Panc1 (cell line): ENCODE data around the gene AP3S2. TPM values are rescaled to one million over a fixed set of nuclear protein-coding genes. Genes with fewer than 3 reads are reported as not detected.

Source experiments
- ATAC-seq: fragments of 200-7000 bp; cut with Tn5 transposase; 2 replicates; pipeline ENCODE4 v1.9.1; 2020; ENCODE audit warnings: mild to moderate bottlenecking, moderate library complexity
- BruUV-seq: library from RNA; stranded (reverse); fragments of 400-500 nt; replicated peaks from 2 replicates; lab custom pipeline; 2021; lab: Mats Ljungman, UMichigan
- CTCF ChIA-PET: fragments of 300-600 bp; sonication (Branson Sonifier 250); formaldehyde crosslinking; loops from one replicate; lab custom pipeline; 2022; ENCODE audit warnings: antibody characterized with exemption; lab: Charles Lee
- POLR2A ChIA-PET: fragments of 300-600 bp; sonication (Branson Sonifier 250); formaldehyde crosslinking; loops from one replicate; lab custom pipeline; 2022; ENCODE audit warnings: antibody characterized with exemption; lab: Charles Lee
- DNase-seq: peaks from one replicate; pipeline ENCODE4 v3.0.0-alpha.2; 2010; ENCODE audit warnings: low read depth, low spot score
- H3K27ac ChIP-seq: 2 replicates; pipeline ENCODE4 v1.5.1; 2011; ENCODE audit warnings: mild to moderate bottlenecking, low read length, inconsistent platforms
- H3K27me3 ChIP-seq: fragments of 200-500 bp; sonication (Bioruptor generic); 2 replicates; pipeline ENCODE4 v1.6.0; 2014; ENCODE audit warnings: low read length, inconsistent platforms; ENCODE audit not compliant: control insufficient read depth, insufficient read depth
- H3K36me3 ChIP-seq: fragments of 200-500 bp; sonication (Bioruptor generic); 2 replicates; pipeline ENCODE4 v1.5.1; 2014; ENCODE audit warnings: inconsistent platforms, mild to moderate bottlenecking, low read length, moderate library complexity; ENCODE audit not compliant: control insufficient read depth, insufficient read depth
- H3K4me1 ChIP-seq: 2 replicates; pipeline ENCODE4 v1.5.1; 2011; ENCODE audit warnings: inconsistent platforms, mild to moderate bottlenecking, low read length, moderate library complexity; ENCODE audit not compliant: control insufficient read depth, insufficient read depth
- H3K4me3 ChIP-seq, 2 experiments: 2 replicates each; pipeline ENCODE4 v1.5.1; 2011 to 2012; ENCODE audit warnings: low read depth in 2 of 2, low read length in 2 of 2, mild to moderate bottlenecking in 2 of 2, inconsistent platforms in 1 of 2, moderate library complexity in 1 of 2
- H3K9me3 ChIP-seq: fragments of 200-500 bp; sonication (Bioruptor generic); 2 replicates; pipeline ENCODE4 v1.5.1; 2014; ENCODE audit warnings: low read depth, mild to moderate bottlenecking, inconsistent platforms, low read length, moderate library complexity; ENCODE audit not compliant: control insufficient read depth, insufficient read depth
- CTCF ChIP-seq: fragments of 450-650 bp; IDR thresholded peaks from 2 replicates; pipeline ENCODE4 v1.5.1; 2017; ENCODE audit warnings: mild to moderate bottlenecking
- POLR2AphosphoS5 ChIP-seq: IDR thresholded peaks from 2 replicates; pipeline ENCODE4 v1.6.1; 2012; ENCODE audit warnings: mild to moderate bottlenecking, low read depth, low read length, moderate library complexity
- REST ChIP-seq, 2 experiments: IDR thresholded peaks; 2 replicates each; pipeline ENCODE4 v1.6.1; 2011 to 2012; ENCODE audit warnings: low read depth in 2 of 2, control low read depth in 1 of 2, low read length in 1 of 2, mild to moderate bottlenecking in 1 of 2, moderate library complexity in 1 of 2; ENCODE audit not compliant: insufficient read depth in 1 of 2
- SIN3A ChIP-seq: IDR thresholded peaks from 2 replicates; pipeline ENCODE4 v1.6.1; 2012; ENCODE audit warnings: low read depth, mild to moderate bottlenecking, low read length, moderate library complexity, borderline replicate concordance; ENCODE audit not compliant: insufficient read depth
- TCF7L2 ChIP-seq: IDR thresholded peaks from 2 replicates; pipeline ENCODE4 v1.6.1; 2011; ENCODE audit warnings: mild to moderate bottlenecking, low read depth, low read length, inconsistent platforms
- in situ Hi-C: cut with HindIII; loops from 2 replicates; pipeline ENCODE4 v1.10.0; 2016; ENCODE audit warnings: low sequenced_read_pairs, low pct_unique_long_range_greater_than_20kb
- intact Hi-C: fragments of 100-400 bp; cut with micrococcal nuclease; formaldehyde crosslinking; loops from one replicate; pipeline ENCODE4 v1.10.0; 2022; ENCODE audit not compliant: unreplicated experiment
- total RNA-seq: library from RNA; stranded (reverse); gene quantifications from one replicate; pipeline ENCODE4 v1.2.1, GENCODE V29; 2021; ENCODE audit not compliant: unreplicated experiment

Gene AP3S2
- total RNA-seq, 1 experiment from 2014 or later: 24.6 TPM

- Histone ChIP-seq H3K4me1 (no peaks in the 10 kb centered on the region), H3K36me3 (no peaks in the 10 kb centered on the region), H3K4me3 (no peak overlapping the region), H3K27ac (no peak overlapping the region), H3K9me3 (no peaks in the 10 kb centered on the region), H3K27me3 (no peaks in the 10 kb centered on the region)
- ATAC-seq (no peak), DNase-seq (no peak)
- TF ChIP-seq CTCF: no peak
- no peak for TF ChIP-seq REST (IDR thresholded peaks at IDR 0.05; ENCODE audit: insufficient read depth in 1 of 2, low read depth in 2 of 2, low read length in 1 of 2)
- no peak for TF ChIP-seq SIN3A
- no peak for TF ChIP-seq TCF7L2
- no peak for TF ChIP-seq POLR2AphosphoS5
- ChIA-PET POLR2A (no interaction called here), CTCF (no interaction called here)
- in situ Hi-C loops (no loop called here), intact Hi-C loops (no loop called here)
- BruUV-seq: no TSS peak
These were observed 97.8 kb downstream of the AP3S2 start for GRCh38 chr15:89795996-89796395.

GRCh38 chr15:89794627-89795241, 99.1 kb downstream of the AP3S2 start:
- no peaks in the 10 kb centered on the region for H3K4me1 ChIP-seq
- H3K27me3 ChIP-seq: no peaks in the 10 kb centered on the region
- H3K36me3 ChIP-seq: no peaks in the 10 kb centered on the region
- ChIA-PET CTCF (interaction anchor here (0.9 kb wide), 1 partner anchor 80 kb away, joined by 4 read pairs; no protein-coding TSS in a partner anchor), POLR2A (no interaction called here)
- no peaks in the 10 kb centered on the region for H3K9me3 ChIP-seq
- TF ChIP-seq REST (IDR thresholded peaks at IDR 0.05; ENCODE audit: insufficient read depth in 1 of 2, low read depth in 2 of 2, low read length in 1 of 2): no peak
- no peak for TF ChIP-seq CTCF
- TF ChIP-seq SIN3A: no peak
- TF ChIP-seq TCF7L2: no peak
- no peak for TF ChIP-seq POLR2AphosphoS5
- H3K27ac ChIP-seq: no peak overlapping the region
- BruUV-seq: no TSS peak
- H3K4me3 ChIP-seq: no peak overlapping the region
- intact Hi-C loops: no loop called here
- in situ Hi-C loops: no loop called here
- ATAC-seq: no peak
- no peak for DNase-seq
